Rectal smooth muscle tissue (tissue), 1 donor: ENCODE measurements around the gene CAMK1D.

Experiments
- H3K27ac ChIP-seq: one replicate; pipeline ENCODE4 v1.7.0; 2013; ENCODE audit warnings: low read depth, low read length, inconsistent platforms
- H3K27me3 ChIP-seq: one replicate; pipeline ENCODE4 v1.7.0; 2013; ENCODE audit warnings: low read length; ENCODE audit not compliant: control insufficient read depth, insufficient read depth
- H3K36me3 ChIP-seq: one replicate; pipeline ENCODE4 v1.7.0; 2013; ENCODE audit warnings: low read length; ENCODE audit not compliant: control insufficient read depth, insufficient read depth
- H3K4me1 ChIP-seq: one replicate; pipeline ENCODE4 v1.7.0; 2013; ENCODE audit warnings: low read length; ENCODE audit not compliant: control insufficient read depth, insufficient read depth
- H3K4me3 ChIP-seq: one replicate; pipeline ENCODE4 v1.7.0; 2013; ENCODE audit warnings: low read length
- H3K9ac ChIP-seq: one replicate; pipeline ENCODE4 v1.7.0; 2013; ENCODE audit warnings: low read length

Gene CAMK1D

DNA sequence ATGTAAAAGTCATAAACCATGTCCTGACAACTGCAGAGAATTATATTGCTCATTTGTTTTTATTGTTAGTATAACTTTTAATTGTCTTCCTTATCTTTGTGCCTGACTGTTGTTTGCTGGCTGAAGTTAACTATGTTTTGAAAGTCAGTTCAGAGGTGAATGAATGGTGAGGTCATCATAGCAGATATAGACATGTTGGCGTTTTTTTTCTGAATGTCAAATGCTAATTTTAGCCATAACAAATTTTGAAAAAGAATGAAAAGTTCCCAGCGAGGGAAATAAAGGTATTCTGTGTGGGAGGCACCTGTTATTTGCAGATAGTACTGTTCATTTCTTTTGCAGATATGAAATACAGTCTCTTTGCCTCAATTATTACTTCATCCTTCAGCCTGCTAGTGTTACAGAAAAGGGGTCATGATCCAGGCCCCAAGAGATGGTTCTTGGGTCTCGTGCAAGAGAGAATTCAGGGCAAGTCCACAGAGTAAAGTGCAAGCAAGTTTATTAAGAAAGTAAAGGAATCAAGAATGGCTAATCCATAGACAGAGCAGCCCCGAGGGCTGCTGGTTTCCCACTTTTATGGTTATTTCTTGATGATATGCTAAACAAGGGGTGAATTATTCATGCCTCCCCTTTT, 96.5 kb downstream of the CAMK1D start:
- peak overlapping the region; percentile 52 for H3K27ac ChIP-seq
- H3K4me3 ChIP-seq = no peak overlapping the region
- H3K9ac ChIP-seq = no peak overlapping the region
- no peaks in the 10 kb centered on the region for H3K36me3 ChIP-seq
- H3K27me3 ChIP-seq = no peaks in the 10 kb centered on the region
- peaks cover 7% of the 10 kb centered on the region for H3K4me1 ChIP-seq

DNA sequence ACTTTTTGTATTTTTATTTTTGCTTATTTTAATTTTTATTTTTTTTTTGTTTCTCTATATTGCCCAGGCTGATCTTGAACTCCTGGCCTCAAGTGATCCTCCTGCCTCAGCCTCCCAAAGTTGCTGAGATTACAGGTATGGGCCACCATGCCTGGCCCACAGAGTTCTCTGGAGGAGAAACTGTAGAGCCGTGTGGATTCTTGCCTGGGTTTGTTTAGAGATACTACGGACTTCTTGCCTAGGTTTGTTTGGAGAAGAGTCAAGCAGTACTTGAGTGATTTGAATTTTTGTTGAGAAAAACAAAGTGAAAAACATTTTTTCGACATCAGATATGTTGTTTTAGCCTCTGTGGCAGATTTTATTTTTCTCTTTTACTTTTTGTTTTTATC, 99.0 kb downstream of the CAMK1D start:
- Histone ChIP-seq H3K27ac (no peak overlapping the region), H3K9ac (no peak overlapping the region), H3K4me3 (no peak overlapping the region), H3K4me1 (peaks cover 7% of the 10 kb centered on the region), H3K27me3 (no peaks in the 10 kb centered on the region), H3K36me3 (no peaks in the 10 kb centered on the region)

DNA sequence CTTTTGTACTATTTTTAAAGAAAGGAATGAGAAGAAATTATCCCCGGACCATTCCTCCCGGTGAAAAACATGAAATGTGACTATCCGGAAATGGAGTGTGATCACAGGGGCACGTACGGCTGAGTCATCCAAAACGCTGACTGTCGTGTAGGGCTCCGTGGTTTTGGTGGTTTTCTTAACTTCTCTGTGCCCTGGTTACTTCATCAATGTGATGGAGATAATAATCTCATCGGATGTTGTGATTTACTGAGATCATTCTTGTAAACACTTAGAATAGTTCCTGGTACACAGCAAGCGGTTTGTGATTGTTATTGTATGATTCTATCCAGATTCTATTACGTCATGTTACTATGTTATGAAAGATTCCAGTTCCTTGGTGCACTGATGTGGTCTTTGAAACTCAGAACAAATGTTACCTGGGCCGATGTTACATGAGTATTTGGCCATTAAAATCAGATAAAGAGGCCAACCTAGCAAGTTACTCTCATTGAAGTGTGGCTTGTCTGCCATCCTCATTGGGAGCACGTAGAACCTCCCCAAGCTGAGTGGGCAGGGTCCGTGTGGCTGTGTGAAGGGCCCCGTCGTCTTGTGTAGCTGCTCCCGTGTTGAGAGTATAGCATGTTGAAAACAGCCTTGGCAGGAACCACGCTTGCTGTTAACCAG, 99.5 kb downstream of the CAMK1D start:
- Histone ChIP-seq H3K9ac (no peak overlapping the region), H3K36me3 (no peaks in the 10 kb centered on the region), H3K4me3 (peak overlapping the region; percentile 23), H3K27ac (no peak overlapping the region), H3K27me3 (no peaks in the 10 kb centered on the region), H3K4me1 (peaks cover 7% of the 10 kb centered on the region)

DNA sequence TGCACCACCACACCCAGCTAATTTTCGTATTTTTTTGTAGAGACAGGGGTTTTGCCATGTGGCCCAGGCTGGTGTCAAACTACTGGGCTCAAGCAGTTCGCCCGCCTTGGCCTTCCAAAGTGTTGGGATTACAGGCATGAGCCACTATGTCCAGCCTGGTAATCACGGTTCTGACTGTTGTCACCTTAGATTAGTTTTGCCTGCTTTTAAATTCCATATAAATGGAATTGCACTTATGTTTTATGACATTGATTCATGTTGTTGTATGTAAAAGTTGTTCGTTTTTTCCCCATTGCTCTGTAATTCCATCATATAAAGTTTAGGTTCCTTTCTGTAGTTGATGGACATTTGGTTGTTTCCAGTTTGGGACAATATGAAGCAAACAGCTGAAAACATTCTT, 106.0 kb downstream of the CAMK1D start:
- Histone ChIP-seq H3K36me3 (no peaks in the 10 kb centered on the region), H3K9ac (no peak overlapping the region), H3K27ac (no peak overlapping the region), H3K27me3 (no peaks in the 10 kb centered on the region), H3K4me1 (no peaks in the 10 kb centered on the region), H3K4me3 (no peak overlapping the region)

- no peaks in the 10 kb centered on the region for H3K4me1 ChIP-seq
- H3K9ac ChIP-seq = no peak overlapping the region
- H3K36me3 ChIP-seq = no peaks in the 10 kb centered on the region
- no peaks in the 10 kb centered on the region for H3K27me3 ChIP-seq
- H3K27ac ChIP-seq = no peak overlapping the region
- H3K4me3 ChIP-seq = no peak overlapping the region
Measured at GRCh38 chr10:12455766-12456165, 106.4 kb downstream of the CAMK1D start.

GRCh38 chr10:12459340-12459739, 110.0 kb downstream of the CAMK1D start:
- Histone ChIP-seq H3K27ac (no peak overlapping the region), H3K36me3 (no peaks in the 10 kb centered on the region), H3K27me3 (no peaks in the 10 kb centered on the region), H3K9ac (no peak overlapping the region), H3K4me1 (no peaks in the 10 kb centered on the region), H3K4me3 (no peak overlapping the region)

DNA sequence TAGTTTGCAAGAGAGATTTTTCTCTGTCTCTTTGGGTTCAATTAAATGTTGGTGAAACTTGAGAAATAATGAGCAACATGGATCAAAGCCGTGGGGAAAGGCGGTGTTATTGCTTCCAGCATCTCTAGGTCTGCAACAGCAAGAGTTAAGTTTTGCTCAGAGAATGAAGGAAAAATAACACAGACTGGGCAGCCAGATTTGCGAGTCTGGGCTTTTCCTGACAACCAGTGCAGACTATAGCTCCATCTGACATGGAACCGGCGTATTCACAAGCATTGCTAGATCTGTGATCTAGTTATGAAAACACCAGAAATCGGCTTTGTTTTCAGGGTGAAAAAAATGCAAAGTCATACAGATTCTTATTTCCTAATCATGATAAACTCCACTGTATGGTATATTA, 110.4 kb downstream of the CAMK1D start:
- Histone ChIP-seq H3K4me3 (no peak overlapping the region), H3K27ac (no peak overlapping the region), H3K36me3 (no peaks in the 10 kb centered on the region), H3K4me1 (no peaks in the 10 kb centered on the region), H3K9ac (no peak overlapping the region), H3K27me3 (no peaks in the 10 kb centered on the region)

- no peaks in the 10 kb centered on the region for H3K4me1 ChIP-seq
- no peaks in the 10 kb centered on the region for H3K27me3 ChIP-seq
- H3K4me3 ChIP-seq = no peak overlapping the region
- no peak overlapping the region for H3K27ac ChIP-seq
- H3K36me3 ChIP-seq = no peaks in the 10 kb centered on the region
- H3K9ac ChIP-seq = no peak overlapping the region
Measured at GRCh38 chr10:12463459-12463838, 114.1 kb downstream of the CAMK1D start.

DNA sequence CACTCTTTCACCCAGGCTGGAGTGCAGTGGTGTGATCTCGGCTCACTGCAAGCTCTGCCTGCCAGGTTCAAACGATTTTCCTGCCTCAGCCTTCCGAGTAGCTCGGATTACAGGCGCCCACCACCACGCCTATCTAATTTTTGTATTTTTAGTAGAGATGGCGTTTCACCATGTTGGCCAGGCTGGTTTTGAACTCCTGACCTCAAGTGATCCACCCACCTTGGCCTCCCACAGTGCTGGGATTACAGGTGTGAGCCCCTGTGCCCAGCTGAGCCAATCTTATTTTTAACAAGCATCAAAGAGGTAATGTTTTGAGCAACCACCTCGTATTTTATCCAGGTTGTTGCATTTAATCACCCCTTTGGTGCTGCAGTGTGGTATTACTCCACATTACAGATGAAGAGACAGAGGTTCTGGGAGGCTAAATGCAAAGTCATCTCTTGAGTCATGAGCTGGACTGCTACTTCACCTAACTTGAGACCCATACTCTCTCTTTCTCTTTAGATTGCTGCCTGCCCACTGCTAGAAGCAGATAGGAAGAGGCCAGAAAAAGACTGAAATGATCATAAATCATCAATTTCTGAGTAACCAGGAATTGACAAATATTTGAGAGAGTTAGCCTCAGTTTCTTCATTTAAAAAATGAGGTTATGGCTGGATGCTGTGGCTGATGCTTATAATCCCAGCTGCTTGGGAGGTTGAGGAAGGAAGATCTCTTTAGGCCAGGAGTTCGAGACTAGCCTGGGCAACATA, 116.2 kb downstream of the CAMK1D start:
- no peak overlapping the region for H3K4me3 ChIP-seq
- H3K4me1 ChIP-seq = no peaks in the 10 kb centered on the region
- H3K36me3 ChIP-seq = no peaks in the 10 kb centered on the region
- H3K27me3 ChIP-seq = no peaks in the 10 kb centered on the region
- H3K9ac ChIP-seq = no peak overlapping the region
- H3K27ac ChIP-seq = no peak overlapping the region

- no peak overlapping the region for H3K9ac ChIP-seq
- no peak overlapping the region for H3K27ac ChIP-seq
- no peaks in the 10 kb centered on the region for H3K4me1 ChIP-seq
- H3K4me3 ChIP-seq = no peak overlapping the region
- no peaks in the 10 kb centered on the region for H3K27me3 ChIP-seq
- H3K36me3 ChIP-seq = no peaks in the 10 kb centered on the region
Measured at GRCh38 chr10:12466704-12467305, 117.5 kb downstream of the CAMK1D start.

DNA sequence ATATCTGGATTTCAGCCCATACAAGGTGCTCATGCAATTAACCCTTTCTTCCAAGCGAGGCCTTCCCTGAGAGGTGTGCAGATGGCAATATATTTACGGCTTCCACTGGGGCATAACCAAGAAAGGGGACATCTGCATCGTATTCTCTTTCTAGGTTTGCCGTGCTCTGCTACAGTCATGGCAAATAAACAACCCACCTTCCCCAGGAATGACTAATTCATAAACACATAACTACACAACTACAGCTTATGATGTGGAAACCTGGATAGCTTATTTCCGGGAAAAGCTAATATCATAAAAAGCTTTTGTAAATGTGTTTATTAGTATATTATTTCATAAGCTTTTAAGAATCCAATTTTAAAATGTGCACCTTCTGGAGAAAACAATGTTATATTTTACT, 120.0 kb downstream of the CAMK1D start:
- H3K9ac ChIP-seq = no peak overlapping the region
- no peaks in the 10 kb centered on the region for H3K27me3 ChIP-seq
- no peaks in the 10 kb centered on the region for H3K4me1 ChIP-seq
- no peak overlapping the region for H3K4me3 ChIP-seq
- H3K36me3 ChIP-seq = no peaks in the 10 kb centered on the region
- H3K27ac ChIP-seq = no peak overlapping the region

- Histone ChIP-seq H3K36me3 (no peaks in the 10 kb centered on the region), H3K27me3 (no peaks in the 10 kb centered on the region), H3K9ac (no peak overlapping the region), H3K4me3 (no peak overlapping the region), H3K27ac (no peak overlapping the region), H3K4me1 (no peaks in the 10 kb centered on the region)
Measured at GRCh38 chr10:12470719-12471118, 121.4 kb downstream of the CAMK1D start.
